Uterus (tissue), 2 donors: ENCODE data around the gene SPRED3.

Experiments used
- CTCF ChIP-seq, 4 experiments: fragments of 200-600 bp in 2 of 4; fragments of 450-650 bp in 2 of 4; sonication (generic) in 2 of 4; IDR thresholded peaks; one replicate each; pipeline ENCODE4 v1.5.1; 2016 to 2019; ENCODE audit warnings: antibody characterized with exemption in 4 of 4, mild to moderate bottlenecking in 2 of 4, moderate library complexity in 1 of 4
- POLR2A ChIP-seq, 2 donors: fragments of 450-650 bp; IDR thresholded peaks; one replicate each; pipeline ENCODE4 v1.6.1; 2016; ENCODE audit warnings: antibody characterized with exemption in 2 of 2, mild to moderate bottlenecking in 1 of 2, moderate library complexity in 1 of 2

GRCh38 chr19:38360351-38360750, 28.1 kb upstream of the SPRED3 start:
- no peak for TF ChIP-seq CTCF (IDR thresholded peaks at IDR 0.05)
- no peak for TF ChIP-seq POLR2A (IDR thresholded peaks at IDR 0.05)
